Measurements from ENCODE around the gene SLC4A11.
A peak's percentile ranks its signal among the peaks of the same experiment; 100 is the strongest.

The SLC4A11 gene

DNA sequence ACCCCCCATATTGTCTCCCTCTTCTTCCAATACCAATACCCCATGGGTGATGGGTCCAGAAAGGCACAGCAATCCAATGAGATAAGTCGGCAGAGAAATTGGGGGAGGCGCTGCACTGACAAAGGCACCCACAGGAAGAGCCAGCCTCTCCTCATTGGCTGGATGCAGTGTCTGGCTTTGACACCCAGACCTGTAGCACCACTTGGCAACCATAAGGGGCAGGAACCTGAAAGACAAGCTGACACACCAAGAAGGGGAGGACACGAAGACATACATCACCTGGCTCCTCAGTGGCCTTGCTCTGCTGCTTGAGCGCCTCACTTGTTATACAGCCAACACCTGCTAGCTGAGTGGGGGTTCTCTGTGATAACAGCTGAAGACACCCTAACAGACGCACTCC lies 19.4 kb upstream of the SLC4A11 start:
- no peak overlapping the region for H3K4me3 ChIP-seq (ENCODE audit: low read depth, low read length)
- no peak for DNase-seq (ENCODE audit: low read depth)
- TF ChIP-seq, protein P1, sequence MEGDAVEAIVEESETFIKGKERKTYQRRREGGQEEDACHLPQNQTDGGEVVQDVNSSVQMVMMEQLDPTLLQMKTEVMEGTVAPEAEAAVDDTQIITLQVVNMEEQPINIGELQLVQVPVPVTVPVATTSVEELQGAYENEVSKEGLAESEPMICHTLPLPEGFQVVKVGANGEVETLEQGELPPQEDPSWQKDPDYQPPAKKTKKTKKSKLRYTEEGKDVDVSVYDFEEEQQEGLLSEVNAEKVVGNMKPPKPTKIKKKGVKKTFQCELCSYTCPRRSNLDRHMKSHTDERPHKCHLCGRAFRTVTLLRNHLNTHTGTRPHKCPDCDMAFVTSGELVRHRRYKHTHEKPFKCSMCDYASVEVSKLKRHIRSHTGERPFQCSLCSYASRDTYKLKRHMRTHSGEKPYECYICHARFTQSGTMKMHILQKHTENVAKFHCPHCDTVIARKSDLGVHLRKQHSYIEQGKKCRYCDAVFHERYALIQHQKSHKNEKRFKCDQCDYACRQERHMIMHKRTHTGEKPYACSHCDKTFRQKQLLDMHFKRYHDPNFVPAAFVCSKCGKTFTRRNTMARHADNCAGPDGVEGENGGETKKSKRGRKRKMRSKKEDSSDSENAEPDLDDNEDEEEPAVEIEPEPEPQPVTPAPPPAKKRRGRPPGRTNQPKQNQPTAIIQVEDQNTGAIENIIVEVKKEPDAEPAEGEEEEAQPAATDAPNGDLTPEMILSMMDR (IDR thresholded peaks at IDR 0.05; ENCODE audit: low read depth, low read length, missing control alignments) = peak; percentile 2

DNA sequence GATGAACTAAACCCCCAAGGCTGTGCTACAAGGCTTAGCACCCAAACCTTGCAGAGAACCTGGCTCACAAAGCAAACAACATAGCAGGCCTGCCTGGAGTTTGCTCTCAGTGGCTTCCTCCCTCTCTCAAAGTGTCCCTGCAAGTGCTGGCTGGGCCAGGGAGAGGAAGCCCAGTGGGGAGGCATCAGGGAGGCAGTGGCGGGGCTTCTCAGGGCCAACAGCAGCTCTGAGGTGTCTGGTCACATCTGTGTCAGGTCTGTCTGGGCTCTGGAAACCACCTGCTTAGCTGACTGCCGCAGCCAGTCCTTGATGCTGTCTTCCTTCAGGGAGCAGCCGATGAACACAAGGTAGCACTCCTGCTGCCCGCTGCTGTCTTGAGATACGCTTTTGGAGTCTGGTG lies 16.7 kb upstream of the SLC4A11 start:
- no peak for DNase-seq (ENCODE audit: low read depth)
- no peak overlapping the region for H3K4me3 ChIP-seq (ENCODE audit: low read depth, low read length)
- TF ChIP-seq, protein P1 (IDR thresholded peaks at IDR 0.05; ENCODE audit: low read depth, low read length, missing control alignments) = no peak

DNA sequence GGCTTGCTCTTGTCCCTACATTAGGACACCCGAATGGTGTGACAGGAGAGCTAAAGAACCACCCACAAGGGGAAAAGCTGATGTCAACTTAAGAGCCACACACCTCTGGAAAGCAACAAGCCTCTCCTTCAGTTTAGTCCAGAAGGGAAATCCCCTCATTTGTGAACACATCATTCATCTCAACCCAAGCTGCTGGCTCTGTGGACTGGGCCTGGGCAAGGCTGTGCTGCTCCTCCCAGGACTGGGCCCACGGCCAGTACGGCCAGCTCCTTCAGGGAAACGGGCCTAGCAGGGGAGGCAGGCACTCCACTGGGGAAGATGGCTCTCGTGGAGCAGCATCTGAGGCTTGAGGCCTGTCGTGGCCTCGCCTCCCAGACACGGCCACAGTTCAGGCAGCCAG lies 12.8 kb upstream of the SLC4A11 start:
- no peak overlapping the region for H3K4me3 ChIP-seq (ENCODE audit: low read depth, low read length)
- no peak for DNase-seq (ENCODE audit: low read depth)
- TF ChIP-seq, protein P1 (IDR thresholded peaks at IDR 0.05; ENCODE audit: low read depth, low read length, missing control alignments) = no peak

DNA sequence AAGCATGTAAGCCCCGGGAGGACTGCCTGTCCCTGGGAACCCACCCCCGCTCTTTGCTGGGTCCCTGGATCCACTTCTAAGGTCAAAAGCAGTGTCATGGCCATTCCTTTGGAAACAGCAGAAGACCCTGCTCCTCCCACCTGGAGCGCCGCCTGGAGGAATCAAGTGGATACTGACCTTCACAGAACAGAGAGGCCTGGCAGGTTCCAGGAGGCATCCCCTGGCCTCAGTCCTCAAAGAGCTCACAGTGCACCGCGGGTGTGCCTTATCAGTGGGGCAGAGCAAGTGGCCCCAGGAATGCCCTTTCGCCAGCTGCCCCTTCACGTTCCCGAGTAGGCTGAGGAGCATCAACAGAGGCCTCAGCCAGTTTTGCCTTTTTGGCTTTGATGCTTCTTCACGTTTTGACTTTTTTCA lies 11.1 kb upstream of the SLC4A11 start:
- no peak for DNase-seq (ENCODE audit: low read depth)
- TF ChIP-seq, protein P1 (IDR thresholded peaks at IDR 0.05; ENCODE audit: low read depth, low read length, missing control alignments) = peak; percentile 45
- no peak overlapping the region for H3K4me3 ChIP-seq (ENCODE audit: low read depth, low read length)

DNA sequence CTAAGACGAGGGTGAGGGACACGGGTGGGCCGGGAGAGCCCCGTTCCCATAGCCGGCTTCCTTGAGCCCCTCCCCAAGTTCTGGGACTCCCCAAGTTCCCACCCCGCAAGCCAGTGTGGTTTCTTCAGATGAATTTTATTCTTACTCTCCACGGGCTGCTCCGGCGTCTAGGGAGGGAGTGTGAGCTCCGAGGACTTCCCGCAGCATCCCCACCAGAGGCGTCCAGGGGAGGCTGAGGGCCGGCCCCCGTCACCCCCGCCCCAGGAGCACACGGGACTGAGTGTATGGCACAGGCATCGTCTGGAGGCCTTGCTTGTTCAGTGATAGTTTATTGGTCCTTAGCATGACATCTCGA lies 10.0 kb upstream of the SLC4A11 start:
- DNase-seq (ENCODE audit: low read depth) = no peak
- H3K4me3 ChIP-seq (ENCODE audit: low read depth, low read length) = no peak overlapping the region

DNA sequence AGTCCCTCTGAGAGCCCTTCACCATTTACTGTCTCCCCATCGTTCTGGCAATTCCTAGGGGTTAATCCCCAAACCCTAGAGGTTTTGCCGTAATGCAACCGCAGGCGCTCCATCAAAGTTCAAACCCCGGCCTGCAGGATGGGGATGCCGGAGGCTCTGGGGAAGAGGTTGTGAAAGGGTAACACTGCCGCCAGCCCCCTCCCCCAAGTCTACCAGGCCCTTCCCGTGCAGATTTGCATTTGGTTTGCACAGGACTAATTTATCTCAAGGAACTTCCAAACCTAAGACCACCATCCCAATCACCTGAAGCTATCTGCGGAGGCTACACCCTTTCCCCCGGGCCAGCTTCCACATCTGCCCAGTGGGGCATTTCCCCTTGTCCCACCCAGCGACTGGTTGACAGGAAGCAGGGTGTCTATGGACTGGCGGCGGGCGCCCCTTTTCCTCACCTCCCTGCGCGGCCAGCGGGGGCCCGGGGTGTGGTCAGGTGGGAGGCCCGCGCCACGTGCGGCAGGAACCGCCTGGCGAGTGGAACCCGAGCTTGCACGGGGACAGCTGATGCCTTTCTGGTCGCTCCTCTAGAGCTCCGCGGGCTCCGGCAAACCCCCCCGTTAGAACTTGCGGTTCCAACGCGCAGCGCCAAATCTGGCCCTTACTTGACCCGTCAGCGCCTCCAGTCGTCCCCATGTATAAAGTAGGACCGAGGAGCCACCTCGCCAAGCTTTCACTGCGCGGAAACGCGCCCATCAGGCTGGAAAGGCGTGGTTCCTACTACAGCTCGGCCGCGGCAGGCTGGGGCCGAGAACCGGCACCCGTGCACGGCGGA lies 9.4 kb upstream of the SLC4A11 start:
- DNase-seq (ENCODE audit: low read depth) = no peak
- TF ChIP-seq, protein P1 (IDR thresholded peaks at IDR 0.05; ENCODE audit: low read depth, low read length, missing control alignments) = no peak
- no peak overlapping the region for H3K4me3 ChIP-seq (ENCODE audit: low read depth, low read length)

More for the DNA sequence above, 10.0 kb upstream of the SLC4A11 start:
- TF ChIP-seq, protein P1 (IDR thresholded peaks at IDR 0.05; ENCODE audit: low read depth, low read length, missing control alignments) = no peak

DNA sequence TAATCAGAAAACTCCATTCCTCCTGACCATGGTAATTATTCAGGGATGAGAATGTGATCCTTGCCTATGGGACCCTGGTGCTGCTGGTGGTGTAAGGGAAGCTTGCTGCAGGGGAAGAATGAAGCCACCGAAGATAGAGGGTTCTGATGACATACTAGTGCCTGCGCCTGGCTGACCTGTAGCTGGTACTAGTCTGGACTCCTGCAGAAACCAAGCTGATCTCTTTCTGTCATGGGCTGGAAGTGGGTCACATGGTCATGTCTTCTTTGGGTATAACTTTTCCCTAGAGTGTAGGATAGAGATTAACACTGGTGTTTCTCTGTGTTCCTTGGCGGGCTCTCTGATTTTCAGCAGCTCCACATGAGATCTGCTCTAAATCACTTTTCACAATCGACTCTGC lies 8.6 kb upstream of the SLC4A11 start:
- H3K4me3 ChIP-seq (ENCODE audit: low read depth, low read length) = no peak overlapping the region
- TF ChIP-seq, protein P1 (IDR thresholded peaks at IDR 0.05; ENCODE audit: low read depth, low read length, missing control alignments) = no peak
- no peak for DNase-seq (ENCODE audit: low read depth)

Measured in GM12864 (cell line).